Subcutaneous abdominal adipose tissue (tissue), 5 donors: ENCODE measurements around the gene AKTIP.
"Not testable (repeated sequence)": the region's sequence is repeated elsewhere in the genome, so short reads cannot be mapped to it uniquely, and the experiment has no call there.

ENCODE experiments used
- H3K27ac ChIP-seq: one replicate; pipeline ENCODE4 v1.7.0; 2013; ENCODE audit warnings: low read depth, mild to moderate bottlenecking, inconsistent platforms, low read length, moderate library complexity
- H3K27me3 ChIP-seq, 5 donors: one replicate each; pipeline ENCODE4 v1.7.0; 2013; ENCODE audit warnings: low read length in 5 of 5, inconsistent platforms in 1 of 5; ENCODE audit not compliant: control insufficient read depth in 5 of 5, insufficient read depth in 4 of 5
- H3K36me3 ChIP-seq, 5 donors: one replicate each; pipeline ENCODE4 v1.7.0; 2013; ENCODE audit warnings: low read length in 5 of 5; ENCODE audit not compliant: control insufficient read depth in 5 of 5, insufficient read depth in 5 of 5
- H3K4me1 ChIP-seq, 5 donors: one replicate each; pipeline ENCODE4 v1.7.0; 2013; ENCODE audit warnings: low read length in 5 of 5, mild to moderate bottlenecking in 3 of 5, moderate library complexity in 1 of 5; ENCODE audit not compliant: control insufficient read depth in 5 of 5, insufficient read depth in 5 of 5
- H3K4me3 ChIP-seq, 5 donors: one replicate each; pipeline ENCODE4 v1.7.0; 2013; ENCODE audit warnings: low read length in 5 of 5, low read depth in 1 of 5
- H3K9ac ChIP-seq, 5 donors: one replicate each; pipeline ENCODE4 v1.7.0; 2013; ENCODE audit warnings: low read length in 5 of 5, mild to moderate bottlenecking in 4 of 5, moderate library complexity in 3 of 5
- H3K9me3 ChIP-seq, 5 donors: one replicate each; pipeline ENCODE4 v1.7.0; 2013; ENCODE audit warnings: low read length in 5 of 5; ENCODE audit not compliant: control insufficient read depth in 5 of 5
- donor health status: healthy.
- donor health status: healthy.
- donor health status: healthy.
- donor health status: healthy.
- donor health status: healthy.

AKTIP gene

GRCh38 chr16:53502331-53503269, at the start of gene AKTIP:
TSS of gene AKTIP (minus strand) at chr16:53503209. CDS start at chr16:53500259, 2,950 bp downstream.
- H3K4me3 ChIP-seq: peak within 1 kb of the TSS; percentile 71 to 91 (median 79)
- H3K27ac ChIP-seq: peak within 1 kb of the TSS; percentile 93
- no peaks in the 10 kb centered on the region for H3K9me3 ChIP-seq
- H3K4me1 ChIP-seq: peaks cover 12 to 45% (median 38%) of the 10 kb centered on the region in 5 donors
- H3K36me3 ChIP-seq: peaks cover 8 to 17% (median 10%) of the 10 kb centered on the region in 5 donors
- H3K27me3 ChIP-seq: no peaks in the 10 kb centered on the region
- H3K9ac ChIP-seq: peak within 1 kb of the TSS; percentile 43 to 74 (median 71)

GRCh38 chr16:53549970-53550690, 47.1 kb upstream of the AKTIP start:
- H3K9me3 ChIP-seq: no peaks in the 10 kb centered on the region
- H3K36me3 ChIP-seq: no peaks in the 10 kb centered on the region
- peaks cover 0 to 8% (median 0%) of the 10 kb centered on the region in 5 donors for H3K27me3 ChIP-seq
- no peak overlapping the region for H3K27ac ChIP-seq
- H3K4me1 ChIP-seq: peaks cover 0 to 9% (median 6%) of the 10 kb centered on the region in 5 donors
- H3K9ac ChIP-seq: no peak overlapping the region
- H3K4me3 ChIP-seq: no peak overlapping the region

- peaks cover 0 to 11% (median 5%) of the 10 kb centered on the region in 5 donors for H3K27me3 ChIP-seq
- peaks cover 0 to 9% (median 6%) of the 10 kb centered on the region in 5 donors for H3K4me1 ChIP-seq
- H3K9ac ChIP-seq: no peak overlapping the region
- no peak overlapping the region for H3K27ac ChIP-seq
- H3K9me3 ChIP-seq: no peaks in the 10 kb centered on the region
- H3K36me3 ChIP-seq: no peaks in the 10 kb centered on the region
- H3K4me3 ChIP-seq: no peak overlapping the region
These were observed 44.0 kb upstream of the AKTIP start for GRCh38 chr16:53546988-53547391.

- Histone ChIP-seq H3K9ac (no peak overlapping the region), H3K4me3 (no peak overlapping the region), H3K27me3 (peaks cover 0 to 12% (median 6%) of the 10 kb centered on the region in 5 donors), H3K4me1 (peaks cover 0 to 9% (median 6%) of the 10 kb centered on the region in 5 donors), H3K9me3 (no peaks in the 10 kb centered on the region), H3K27ac (no peak overlapping the region), H3K36me3 (no peaks in the 10 kb centered on the region)
These were observed 42.4 kb upstream of the AKTIP start for GRCh38 chr16:53545433-53545832.

- H3K4me3 ChIP-seq: no peak overlapping the region
- H3K4me1 ChIP-seq: peaks cover 0 to 1% (median 0%) of the 10 kb centered on the region in 5 donors
- H3K36me3 ChIP-seq: no peaks in the 10 kb centered on the region
- H3K27ac ChIP-seq: no peak overlapping the region
- no peaks in the 10 kb centered on the region for H3K9me3 ChIP-seq
- H3K27me3 ChIP-seq: peaks cover 0 to 11% (median 6%) of the 10 kb centered on the region in 5 donors
- no peak overlapping the region for H3K9ac ChIP-seq
These were observed 39.3 kb upstream of the AKTIP start for GRCh38 chr16:53542283-53542682.

- Histone ChIP-seq H3K27me3 (peaks cover 0 to 11% (median 6%) of the 10 kb centered on the region in 5 donors), H3K9ac (no peak overlapping the region), H3K36me3 (no peaks in the 10 kb centered on the region), H3K9me3 (no peaks in the 10 kb centered on the region), H3K27ac (no peak overlapping the region), H3K4me1 (peaks cover 0 to 6% (median 0%) of the 10 kb centered on the region in 5 donors), H3K4me3 (no peak overlapping the region)
These were observed 38.3 kb upstream of the AKTIP start for GRCh38 chr16:53541326-53541725.

GRCh38 chr16:53539759-53540718, 37.0 kb upstream of the AKTIP start:
- H3K27ac ChIP-seq, H3K9me3 ChIP-seq, H3K4me3 ChIP-seq, H3K9ac ChIP-seq, H3K36me3 ChIP-seq, H3K4me1 ChIP-seq: not testable (repeated sequence)
- H3K27me3 ChIP-seq: peaks cover 0 to 11% (median 6%) of the 10 kb centered on the region in 5 donors

GRCh38 chr16:53539346-53539745, 36.3 kb upstream of the AKTIP start:
- H3K36me3 ChIP-seq, H3K27ac ChIP-seq, H3K9me3 ChIP-seq, H3K4me3 ChIP-seq, H3K4me1 ChIP-seq, H3K9ac ChIP-seq: not testable (repeated sequence)
- peaks cover 0 to 11% (median 6%) of the 10 kb centered on the region in 5 donors for H3K27me3 ChIP-seq

- no peak overlapping the region for H3K9ac ChIP-seq
- H3K27me3 ChIP-seq: peaks cover 0 to 10% (median 6%) of the 10 kb centered on the region in 5 donors
- H3K27ac ChIP-seq: no peak overlapping the region
- H3K9me3 ChIP-seq: no peaks in the 10 kb centered on the region
- H3K36me3 ChIP-seq: no peaks in the 10 kb centered on the region
- H3K4me3 ChIP-seq: no peak overlapping the region
- peaks cover 0 to 6% (median 0%) of the 10 kb centered on the region in 5 donors for H3K4me1 ChIP-seq
These were observed 34.6 kb upstream of the AKTIP start for GRCh38 chr16:53537626-53538025.
